ENCODE data around the gene HSF5.
"Not testable (repeated sequence)": the region's sequence is repeated elsewhere in the genome, so short reads cannot be mapped to it uniquely, and the experiment has no call there.

The HSF5 gene

GRCh38 chr17:58413684-58414083, 74.5 kb downstream of the HSF5 start:
- DNase-seq (ENCODE audit: low read depth in 3 of 3), result no peak

GRCh38 chr17:58412961-58413586, 75.1 kb downstream of the HSF5 start:
- no peak for DNase-seq (ENCODE audit: low read depth in 3 of 3)

- DNase-seq (ENCODE audit: low read depth in 3 of 3), result no peak
Measured at GRCh38 chr17:58412064-58412703, 76.0 kb downstream of the HSF5 start.

GRCh38 chr17:58411408-58411894, 76.8 kb downstream of the HSF5 start:
- DNase-seq (ENCODE audit: low read depth in 3 of 3), result no peak

GRCh38 chr17:58410714-58411407, 77.3 kb downstream of the HSF5 start:
- no peak for DNase-seq (ENCODE audit: low read depth in 3 of 3)

- no peak for DNase-seq (ENCODE audit: low read depth in 3 of 3)
Measured at GRCh38 chr17:58409432-58409831, 78.8 kb downstream of the HSF5 start.

- no peak for DNase-seq (ENCODE audit: low read depth in 3 of 3)
Measured at GRCh38 chr17:58403311-58403710, 84.9 kb downstream of the HSF5 start.

GRCh38 chr17:58402679-58403078, 85.5 kb downstream of the HSF5 start:
- no peak for DNase-seq (ENCODE audit: low read depth in 3 of 3)

GRCh38 chr17:58402047-58402446, 86.2 kb downstream of the HSF5 start:
- DNase-seq (ENCODE audit: low read depth in 3 of 3), result no peak

- DNase-seq (ENCODE audit: low read depth in 3 of 3), result no peak
Measured at GRCh38 chr17:58401287-58401686, 86.9 kb downstream of the HSF5 start.

- no peak for DNase-seq (ENCODE audit: low read depth in 3 of 3)
Measured at GRCh38 chr17:58400826-58401225, 87.4 kb downstream of the HSF5 start.

GRCh38 chr17:58399974-58400373, 88.2 kb downstream of the HSF5 start:
- no peak for DNase-seq (ENCODE audit: low read depth in 3 of 3)

GRCh38 chr17:58398574-58399266, 89.5 kb downstream of the HSF5 start:
- no peak for DNase-seq (ENCODE audit: low read depth in 3 of 3)

GRCh38 chr17:58397421-58397820, 90.8 kb downstream of the HSF5 start:
- DNase-seq (ENCODE audit: low read depth in 3 of 3), result not testable (repeated sequence)

- DNase-seq (ENCODE audit: low read depth in 3 of 3), result no peak
Measured at GRCh38 chr17:58396173-58396572, 92.0 kb downstream of the HSF5 start.

- DNase-seq (ENCODE audit: low read depth in 3 of 3), result no peak
Measured at GRCh38 chr17:58394534-58395223, 93.5 kb downstream of the HSF5 start.

GRCh38 chr17:58391302-58391984, 96.8 kb downstream of the HSF5 start:
- no peak for DNase-seq (ENCODE audit: low read depth in 3 of 3)

- no peak for DNase-seq (ENCODE audit: low read depth in 3 of 3)
Measured at GRCh38 chr17:58390884-58391283, 97.3 kb downstream of the HSF5 start.

- no peak for DNase-seq (ENCODE audit: low read depth in 3 of 3)
Measured at GRCh38 chr17:58388302-58389190, 99.7 kb downstream of the HSF5 start.

GRCh38 chr17:58387834-58388233, 100.4 kb downstream of the HSF5 start:
- peak in 1 of 3 donors; percentile 6 for DNase-seq (ENCODE audit: low read depth in 3 of 3)

Measured in stimulated activated CD4-positive, alpha-beta T cell treated with anti-CD3 and anti-CD28 coated beads, TNF-alpha, amount 100 ng/mL, for 48 hours (primary cell).